Measurements from ENCODE around the gene OLFM1.

- TF ChIP-seq POLR2A (IDR thresholded peaks at IDR 0.05) = no peak
- TF ChIP-seq CTCF (IDR thresholded peaks at IDR 0.05) = no peak
Measured at GRCh38 chr9:135165003-135165711, 77.7 kb downstream of the OLFM1 start.

Measured in right lobe of liver (tissue), 4 donors.